ENCODE data around the gene ROPN1L. TPM values are rescaled to one million over a fixed set of nuclear protein-coding genes. Genes with fewer than 3 reads are reported as not detected.

ROPN1L gene
- polyA plus RNA-seq, 3 donors = 1.5 to 2.1 (median 1.9) TPM

- Histone ChIP-seq H3K4me3 (replicated peaks in 1 of 3; ENCODE audit: low read depth in 2 of 3, low read length in 3 of 3) (no peak overlapping the region), H3K27me3 (ENCODE audit: control insufficient read depth in 2 of 2, insufficient read depth in 2 of 2, low read length in 2 of 2) (no peaks in the 10 kb centered on the region), H3K36me3 (replicated peaks in 1 of 2; ENCODE audit: control insufficient read depth in 1 of 2, insufficient read depth in 2 of 2, low read length in 2 of 2) (no peaks in the 10 kb centered on the region), H3K9me3 (replicated peaks in 1 of 2; ENCODE audit: control insufficient read depth in 1 of 2, insufficient read depth in 1 of 2, low read length in 2 of 2) (no peaks in the 10 kb centered on the region), H4K20me1 (ENCODE audit: insufficient read depth, low read length) (peaks cover 4% of the 10 kb centered on the region), H3K4me2 (replicated peaks; ENCODE audit: extremely low read depth, low read length, poor library complexity, severe bottlenecking) (no peak overlapping the region), H3K27ac (ENCODE audit: low read depth in 1 of 2, low read length in 2 of 2) (no peak overlapping the region), H2AFZ (ENCODE audit: insufficient read depth, low read depth, low read length, poor library complexity, severe bottlenecking) (no peak overlapping the region), H3K79me2 (ENCODE audit: insufficient read depth, low read length) (no peaks in the 10 kb centered on the region), H3K4me1 (ENCODE audit: control insufficient read depth in 1 of 2, insufficient read depth in 2 of 2, low read length in 2 of 2) (peaks cover 93 to 96% of the 10 kb centered on the region in 2 donors), H3K9ac (ENCODE audit: insufficient read depth, low read length, poor library complexity, severe bottlenecking) (no peak overlapping the region)
- no peak for DNase-seq
- intact Hi-C loops (cut with micrococcal nuclease) = no loop called here
- Mint-ChIP-seq H3K27me3 (ENCODE audit: low read depth in 3 of 3) (peaks cover 0 to 2% (median 0%) of the 10 kb centered on the region in 3 donors), H3K4me1 (peaks cover 81% of the 10 kb centered on the region), H3K27ac (peak overlapping the region in 2 of 7 donors; percentile 9 to 19), H3K4me3 (no peak overlapping the region), H3K9me3 (no peaks in the 10 kb centered on the region), H3K36me3 (no peaks in the 10 kb centered on the region)
- no peak for TF ChIP-seq CTCF (IDR thresholded peaks at IDR 0.05)
- 55% methylated on average over 2 of the region's 4 CpGs for WGBS (ENCODE audit: insufficient coverage)
Observed at GRCh38 chr5:10447041-10447440, 5.4 kb downstream of the ROPN1L start.

- WGBS (ENCODE audit: insufficient coverage) = 52% methylated on average over 6 of the region's 11 CpGs
Observed at GRCh38 chr5:10448754-10449360, 7.2 kb downstream of the ROPN1L start.

More at GRCh38 chr5:10448754-10449360, 7.2 kb downstream of the ROPN1L start:
- Histone ChIP-seq H4K20me1 (ENCODE audit: insufficient read depth, low read length) (no peaks in the 10 kb centered on the region), H3K27ac (ENCODE audit: low read depth in 1 of 2, low read length in 2 of 2) (no peak overlapping the region), H3K79me2 (ENCODE audit: insufficient read depth, low read length) (no peaks in the 10 kb centered on the region), H2AFZ (ENCODE audit: insufficient read depth, low read depth, low read length, poor library complexity, severe bottlenecking) (no peak overlapping the region), H3K36me3 (replicated peaks in 1 of 2; ENCODE audit: control insufficient read depth in 1 of 2, insufficient read depth in 2 of 2, low read length in 2 of 2) (no peaks in the 10 kb centered on the region), H3K4me3 (replicated peaks in 1 of 3; ENCODE audit: low read depth in 2 of 3, low read length in 3 of 3) (peak overlapping the region in 1 of 3 experiments; percentile 1), H3K9me3 (replicated peaks in 1 of 2; ENCODE audit: control insufficient read depth in 1 of 2, insufficient read depth in 1 of 2, low read length in 2 of 2) (no peaks in the 10 kb centered on the region), H3K9ac (ENCODE audit: insufficient read depth, low read length, poor library complexity, severe bottlenecking) (no peak overlapping the region), H3K4me2 (replicated peaks; ENCODE audit: extremely low read depth, low read length, poor library complexity, severe bottlenecking) (peak overlapping the region; percentile 2), H3K4me1 (ENCODE audit: control insufficient read depth in 1 of 2, insufficient read depth in 2 of 2, low read length in 2 of 2) (peaks cover 77 to 82% of the 10 kb centered on the region in 2 donors), H3K27me3 (ENCODE audit: control insufficient read depth in 2 of 2, insufficient read depth in 2 of 2, low read length in 2 of 2) (no peaks in the 10 kb centered on the region)
- peak overlapping the region in 6 of 7 donors; percentile 21 to 91 (median 77) for H3K27ac Mint-ChIP-seq
- peaks cover 0 to 2% (median 0%) of the 10 kb centered on the region in 3 donors for H3K27me3 Mint-ChIP-seq (ENCODE audit: low read depth in 3 of 3)
- no peak for TF ChIP-seq CTCF (IDR thresholded peaks at IDR 0.05)
- H3K9me3 Mint-ChIP-seq = no peaks in the 10 kb centered on the region
- no peaks in the 10 kb centered on the region for H3K36me3 Mint-ChIP-seq
- H3K4me1 Mint-ChIP-seq = peaks cover 74% of the 10 kb centered on the region
- H3K4me3 Mint-ChIP-seq = peak overlapping the region; percentile 42 to 50
- intact Hi-C loops (cut with micrococcal nuclease) = no loop called here
- DNase-seq = peak; percentile 46 to 77 (median 65)

All from CD14-positive monocyte (primary cell).